HG03039 (cell line): ENCODE results near the gene SOX9.
"Not testable (repeated sequence)": the region's sequence is repeated elsewhere in the genome, so short reads cannot be mapped to it uniquely, and the experiment has no call there.

Experiments used
- ATAC-seq: cut with Tn5 transposase; IDR thresholded peaks from one replicate; pipeline ENCODE4 v1.9.1; 2021; ENCODE audit warnings: mild to moderate bottlenecking, moderate library complexity; ENCODE audit not compliant: unreplicated experiment

The SOX9 gene

DNA sequence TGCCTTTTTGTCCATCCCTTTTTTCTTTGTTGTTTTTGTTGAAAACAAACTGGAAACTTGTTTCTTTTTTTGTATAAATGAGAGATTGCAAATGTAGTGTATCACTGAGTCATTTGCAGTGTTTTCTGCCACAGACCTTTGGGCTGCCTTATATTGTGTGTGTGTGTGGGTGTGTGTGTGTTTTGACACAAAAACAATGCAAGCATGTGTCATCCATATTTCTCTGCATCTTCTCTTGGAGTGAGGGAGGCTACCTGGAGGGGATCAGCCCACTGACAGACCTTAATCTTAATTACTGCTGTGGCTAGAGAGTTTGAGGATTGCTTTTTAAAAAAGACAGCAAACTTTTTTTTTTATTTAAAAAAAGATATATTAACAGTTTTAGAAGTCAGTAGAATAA, 4.9 kb downstream of the SOX9 start:
- ATAC-seq, result no peak

GRCh38 chr17:72126575-72127486, 6.0 kb downstream of the SOX9 start:
- ATAC-seq, result no peak

DNA sequence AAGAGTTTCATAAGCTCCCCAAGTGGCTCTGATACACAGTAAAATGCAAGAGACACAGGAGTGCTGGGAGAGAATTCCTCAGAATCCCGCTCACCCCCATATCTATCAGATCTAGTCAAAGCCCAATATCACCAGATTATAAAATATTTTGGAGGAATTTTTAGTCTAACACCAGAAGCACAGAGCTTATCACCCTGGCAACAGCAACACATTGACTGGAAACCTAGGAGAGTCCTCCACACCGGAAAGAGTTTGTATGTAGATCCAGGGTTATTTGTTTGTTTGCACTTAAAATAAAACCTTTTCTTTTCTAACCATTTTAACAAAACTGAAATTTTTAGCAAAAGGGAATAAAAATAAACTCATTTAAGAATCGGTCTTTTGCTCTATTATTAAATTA, 7.2 kb downstream of the SOX9 start:
- no peak for ATAC-seq

DNA sequence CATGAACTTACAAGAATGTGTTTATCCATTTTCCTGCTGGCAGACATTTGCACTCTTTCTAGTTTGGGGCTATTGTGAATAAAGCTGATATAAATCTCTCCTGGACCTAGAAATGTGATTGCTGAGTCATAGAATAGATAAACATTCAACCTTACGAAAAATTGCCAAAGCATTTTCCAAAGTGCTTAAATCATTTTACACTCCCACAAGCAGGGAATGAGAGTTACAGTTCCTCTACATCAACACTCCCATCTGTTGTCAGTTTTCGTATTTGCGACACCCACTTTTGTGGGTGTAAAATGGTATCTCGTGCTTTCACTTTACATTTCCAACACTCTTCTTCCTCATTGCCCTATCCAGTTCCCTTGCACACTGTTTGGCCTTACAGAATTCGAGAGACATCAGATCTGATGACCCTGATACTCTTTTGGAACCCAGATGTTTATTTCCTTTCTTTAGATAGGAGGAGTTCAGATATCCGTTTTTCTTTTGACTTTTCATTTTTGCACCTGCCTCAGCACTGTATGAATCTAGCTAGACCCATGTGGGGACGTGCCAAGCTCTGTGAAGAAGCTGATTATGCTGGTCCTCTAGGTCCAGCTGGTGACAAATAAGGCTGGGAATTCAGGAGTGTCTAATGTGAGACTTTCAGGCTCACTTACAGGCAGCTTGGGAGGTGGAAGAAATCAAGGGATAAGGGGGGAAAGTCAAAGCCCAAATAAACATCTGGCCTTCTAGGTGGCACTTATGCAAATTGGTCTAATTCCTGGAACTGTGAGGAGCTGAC, 14.0 kb downstream of the SOX9 start:
- ATAC-seq, result no peak

DNA sequence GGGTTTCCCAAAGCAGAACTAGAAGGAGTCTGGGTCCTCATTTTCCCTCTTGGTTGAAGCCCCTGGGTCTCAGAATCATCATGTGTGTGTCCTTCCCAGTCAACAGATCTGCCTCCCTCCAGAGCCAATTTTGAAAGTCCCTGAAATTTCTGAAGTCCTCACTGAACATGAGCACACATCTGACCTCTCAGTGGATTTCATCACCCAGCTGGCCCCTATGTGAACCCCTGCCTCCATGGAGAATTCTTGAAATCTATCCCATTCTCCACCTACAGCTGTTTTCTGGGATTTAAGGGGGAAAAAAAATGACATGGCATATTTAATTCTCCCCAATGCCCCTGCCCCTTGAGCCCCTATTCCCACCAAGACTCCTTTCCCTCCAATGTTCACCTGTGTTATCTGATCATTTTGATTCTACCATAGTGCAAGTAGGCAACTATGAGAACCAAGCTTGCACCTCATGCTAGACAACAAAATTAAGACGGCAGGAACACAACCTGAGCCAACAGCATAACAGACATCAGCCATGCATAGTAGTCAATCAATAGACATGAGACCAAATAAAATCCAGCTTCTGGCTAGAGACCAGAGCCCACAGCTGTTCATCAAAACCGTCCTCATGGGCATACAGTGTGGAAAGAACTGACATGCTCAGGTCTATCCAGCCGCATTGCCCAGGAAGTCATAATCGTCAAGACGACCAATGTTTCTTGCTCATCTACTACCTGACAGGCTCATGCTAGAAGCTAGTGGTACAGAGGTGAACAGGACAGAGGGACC, 14.9 kb downstream of the SOX9 start:
- ATAC-seq, result no peak

DNA sequence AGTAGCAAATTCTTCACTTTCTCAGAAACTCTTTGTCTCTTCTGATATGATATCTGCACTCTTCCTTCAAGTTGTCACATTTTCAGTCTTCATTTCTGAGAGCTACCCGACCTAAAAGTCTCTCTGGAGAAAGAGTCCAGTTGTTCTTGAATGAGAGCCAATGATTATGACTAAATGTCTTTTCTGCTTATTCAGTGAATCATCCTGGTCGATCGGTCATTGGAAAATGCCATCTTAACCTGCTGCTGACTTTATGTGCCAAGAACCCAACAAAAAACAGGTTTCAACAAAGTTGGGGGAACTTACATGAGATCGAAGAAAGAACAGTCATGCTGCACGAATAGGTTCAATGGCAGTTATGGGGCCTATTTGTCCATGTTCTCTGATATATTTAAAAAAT, 15.9 kb downstream of the SOX9 start:
- no peak for ATAC-seq

DNA sequence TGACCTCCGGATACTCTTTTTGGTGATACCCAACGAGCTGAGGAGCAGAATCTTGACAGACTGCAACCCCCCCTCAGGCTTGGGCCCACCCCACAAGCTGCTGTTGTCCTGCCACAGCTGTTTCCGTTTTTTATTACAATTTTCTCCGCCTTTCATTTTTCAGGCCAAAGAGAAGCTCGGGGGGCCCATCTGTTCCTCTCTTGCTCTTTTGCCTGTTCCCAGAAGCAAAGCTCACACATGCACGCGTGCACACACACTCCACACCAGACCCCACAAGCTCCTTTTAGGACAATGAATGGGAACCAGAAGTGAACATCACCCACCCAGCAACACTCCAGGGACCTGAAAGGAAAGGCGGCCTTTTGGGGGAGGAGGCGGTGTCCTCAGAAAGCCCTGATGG, 16.3 kb downstream of the SOX9 start:
- ATAC-seq, result no peak

- no peak for ATAC-seq
These were observed 18.4 kb downstream of the SOX9 start for GRCh38 chr17:72139212-72139611.

DNA sequence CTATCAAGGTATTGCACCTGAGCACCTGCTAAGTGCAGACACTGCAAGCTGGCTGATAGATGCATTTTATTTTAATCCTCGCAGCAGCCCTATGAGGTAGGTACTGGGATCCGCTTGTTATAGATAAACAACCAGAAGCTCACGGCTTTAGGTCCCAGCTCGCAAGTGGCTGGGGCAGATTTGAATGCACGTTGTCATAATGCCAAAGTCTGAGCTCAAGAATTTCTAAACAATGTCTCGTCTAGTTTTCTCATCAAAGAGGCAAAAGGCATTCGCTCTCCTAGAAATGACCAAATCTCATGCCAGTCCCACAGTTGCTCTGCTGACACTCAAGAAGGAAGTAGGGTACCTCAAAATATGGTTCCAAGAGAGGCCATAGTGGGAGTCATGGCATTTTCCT, 20.5 kb downstream of the SOX9 start:
- ATAC-seq, result no peak

DNA sequence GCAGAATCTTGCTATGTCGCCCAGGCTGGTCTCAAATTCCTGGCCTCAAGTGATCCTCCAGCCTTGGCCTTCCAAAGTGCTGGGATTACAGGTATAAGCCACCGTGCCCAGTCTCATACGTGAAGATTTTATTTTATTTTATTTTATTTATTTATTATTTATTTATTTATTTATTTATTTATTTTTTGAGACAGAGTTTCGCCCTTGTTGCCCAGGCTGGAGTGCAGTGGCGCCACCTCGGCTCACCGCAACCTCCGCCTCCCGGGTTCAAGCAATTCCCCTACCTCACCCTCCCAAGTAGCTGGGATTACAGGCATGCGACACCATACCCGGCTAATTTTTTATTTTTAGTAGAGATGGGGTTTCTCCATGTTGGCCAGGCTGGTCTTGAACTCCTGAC, 21.3 kb downstream of the SOX9 start:
- ATAC-seq, result not testable (repeated sequence)

GRCh38 chr17:72142614-72143013, 21.8 kb downstream of the SOX9 start:
- ATAC-seq, result no peak

DNA sequence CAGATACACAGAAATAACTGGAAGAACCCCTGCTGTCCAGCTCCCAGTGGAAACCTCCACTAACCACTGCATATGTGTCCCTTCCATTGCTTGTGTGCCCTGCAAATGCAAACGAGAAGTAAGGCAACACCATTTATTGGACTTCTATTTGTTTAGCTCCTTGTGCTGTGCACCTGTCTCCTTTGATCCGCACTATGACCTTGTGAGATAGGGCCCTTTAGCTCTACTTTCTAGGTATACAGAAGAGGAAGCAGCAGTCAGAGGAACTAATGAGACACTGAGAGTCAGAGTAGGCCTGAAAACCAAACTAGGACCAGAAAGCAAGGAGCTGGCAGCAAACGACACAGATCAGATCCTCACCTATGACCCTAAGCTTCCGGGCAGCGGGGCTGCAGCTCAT, 22.4 kb downstream of the SOX9 start:
- no peak for ATAC-seq

- no peak for ATAC-seq
These were observed 23.3 kb downstream of the SOX9 start for GRCh38 chr17:72144101-72144500.

DNA sequence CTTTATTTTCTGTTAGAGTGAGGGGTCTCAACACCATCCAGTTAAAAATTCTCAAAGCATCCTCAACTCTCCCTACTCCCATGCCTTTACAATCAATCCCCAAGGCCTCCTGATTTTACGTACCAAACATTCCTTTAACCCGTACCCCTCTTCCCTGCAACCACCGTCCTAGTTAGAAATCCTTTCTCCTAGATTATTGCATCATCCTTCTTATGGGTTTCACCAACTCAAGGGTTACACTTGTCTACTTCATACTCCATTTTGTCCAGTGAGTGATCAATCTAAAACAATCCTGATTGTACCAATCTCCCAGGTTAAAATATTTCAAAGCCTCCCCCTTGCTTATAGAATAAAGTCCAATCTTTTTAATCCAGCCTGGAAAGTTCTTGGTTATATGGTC, 24.7 kb downstream of the SOX9 start:
- no peak for ATAC-seq

- ATAC-seq, result no peak
These were observed 25.1 kb downstream of the SOX9 start for GRCh38 chr17:72145962-72146361.

DNA sequence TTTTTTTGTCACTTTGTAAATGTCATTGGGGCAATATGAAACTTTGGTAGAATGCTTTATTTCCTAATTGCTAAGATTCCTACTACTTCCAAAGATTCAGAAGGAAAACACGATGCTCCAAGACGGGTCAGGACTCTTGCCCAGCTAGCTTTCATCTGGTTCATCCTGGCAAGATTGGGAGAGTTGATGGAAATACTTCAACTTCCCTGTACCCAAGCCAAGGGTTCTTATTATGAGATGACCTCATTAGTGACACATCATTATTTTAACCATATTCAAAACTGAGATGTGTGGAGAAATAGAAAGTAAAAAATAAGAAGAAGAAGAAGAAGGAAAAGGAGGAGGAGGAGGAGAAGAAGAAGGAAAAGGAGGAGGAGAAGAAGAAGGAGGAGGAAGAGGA, 25.6 kb downstream of the SOX9 start:
- no peak for ATAC-seq

DNA sequence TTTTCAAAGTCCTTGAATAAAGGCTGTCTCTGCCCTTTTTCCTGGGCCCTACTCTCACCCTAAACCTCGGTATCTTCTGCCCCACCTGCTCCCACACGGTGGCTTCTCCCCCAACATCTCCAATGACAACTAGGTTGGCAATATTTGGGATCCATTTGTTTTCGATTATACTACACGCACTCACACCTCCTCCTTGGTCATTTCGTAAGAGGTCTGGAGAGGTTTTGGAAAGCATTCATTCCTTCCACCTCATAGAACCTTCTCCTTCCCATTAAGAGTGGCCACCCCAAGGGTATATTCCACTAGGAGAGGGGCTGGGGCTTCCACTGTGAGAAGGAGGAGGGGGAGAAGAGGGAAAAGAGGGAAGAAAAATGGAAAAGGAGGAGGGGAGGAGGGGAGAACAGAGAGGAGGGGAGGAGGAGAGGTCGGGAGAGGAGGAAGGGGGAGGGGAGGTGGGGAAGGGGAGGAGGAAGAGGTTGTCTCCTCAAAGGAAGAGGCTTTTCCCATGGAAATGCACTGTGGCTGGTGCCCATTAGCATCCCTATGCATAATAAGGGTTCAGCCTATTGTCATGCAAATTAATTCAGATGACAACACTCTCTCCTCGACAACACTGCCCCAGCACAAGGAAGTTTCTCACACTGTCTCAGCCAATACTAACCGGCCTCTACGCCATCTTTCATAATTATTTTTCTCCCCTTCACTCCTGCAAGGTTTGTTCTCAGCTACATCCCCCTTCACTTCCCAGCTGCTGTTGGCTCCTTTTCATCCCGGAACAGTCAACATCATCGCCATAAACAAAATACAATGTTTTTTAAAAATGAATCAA, 30.0 kb downstream of the SOX9 start:
- ATAC-seq, result no peak

DNA sequence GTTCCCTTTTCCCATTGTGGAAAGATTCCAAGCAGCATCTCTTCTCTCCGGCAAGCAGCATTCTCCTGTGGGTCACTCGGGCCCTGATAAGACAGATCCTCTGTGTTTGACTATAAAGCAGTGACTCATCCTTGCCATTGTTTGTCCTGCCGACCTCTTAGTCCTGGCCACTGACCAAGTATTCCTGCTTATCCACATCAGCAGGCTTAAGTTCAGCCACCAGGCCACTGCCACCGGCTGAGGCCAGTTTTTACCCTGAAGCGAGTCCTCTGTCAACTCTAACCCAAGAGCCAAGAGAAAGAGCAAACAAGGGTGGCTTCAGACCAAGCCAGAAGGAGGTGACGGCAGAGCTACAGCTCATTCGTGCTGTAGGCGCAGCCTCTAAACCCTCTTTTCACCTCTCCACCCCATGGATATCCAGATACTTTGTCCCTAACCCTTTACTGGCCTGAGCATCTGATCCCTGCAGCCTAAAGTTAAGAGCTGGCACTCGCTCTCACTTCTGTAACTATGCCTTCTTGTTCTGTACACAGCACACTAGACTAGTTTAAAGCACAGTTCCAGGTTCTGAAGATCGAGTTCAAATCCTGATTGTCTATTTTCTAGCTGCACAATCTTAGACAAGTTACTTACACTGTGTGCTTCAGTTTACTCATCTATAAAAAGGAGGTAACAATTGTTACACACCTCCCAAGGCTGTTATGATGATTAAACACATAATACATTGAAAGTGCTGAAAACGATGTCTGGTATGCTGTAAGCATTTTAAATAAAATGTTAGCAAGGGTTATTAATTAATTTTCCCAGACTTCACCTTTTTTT, 31.0 kb downstream of the SOX9 start:
- no peak for ATAC-seq

- ATAC-seq, result no peak
These were observed 31.6 kb downstream of the SOX9 start for GRCh38 chr17:72152387-72152929.
